Stomach (tissue), 19 donors: ENCODE data around the gene CLEC11A. TPM values are rescaled to one million over a fixed set of nuclear protein-coding genes. Genes with fewer than 3 reads are reported as not detected.

Source experiments
- DNase-seq, 2 donors: peaks; one replicate each; pipeline versions ENCODE4 v3.0.0 to v3.0.0-alpha.2; 2013 to 2019
- H3K27ac ChIP-seq, 5 donors: fragments of 200-600 bp in 4 of 5; sonication (generic) in 4 of 5; one replicate each; pipeline ENCODE4 v1.5.1; 2013 to 2019; ENCODE audit warnings: mild to moderate bottlenecking in 1 of 5, moderate library complexity in 1 of 5
- H3K27me3 ChIP-seq, 3 donors: fragments of 200-600 bp; sonication (generic); one replicate each; pipeline ENCODE4 v1.5.1; 2017 to 2019; ENCODE audit warnings: mixed run types in 1 of 3
- H3K36me3 ChIP-seq, 4 donors: fragments of 200-600 bp; sonication (generic); 1 replicate in 3 of 4; 2 replicates in 1 of 4; pipeline ENCODE4 v1.5.1; 2016 to 2019
- H3K4me1 ChIP-seq, 4 donors: fragments of 200-600 bp; sonication (generic); one replicate each; pipeline ENCODE4 v1.5.1; 2016 to 2019
- H3K4me3 ChIP-seq, 4 donors: fragments of 200-600 bp; sonication (generic) in 3 of 4; one replicate each; pipeline ENCODE4 v1.5.1; 2016 to 2019; ENCODE audit warnings: mild to moderate bottlenecking in 1 of 4
- H3K9me3 ChIP-seq, 4 donors: fragments of 200-600 bp; sonication (generic); one replicate each; pipeline ENCODE4 v1.5.1; 2016 to 2019
- EP300 ChIP-seq: sonication (generic); formaldehyde crosslinking; IDR thresholded peaks from one replicate; pipeline ENCODE4 v1.6.1; 2017; ENCODE audit warnings: antibody characterized with exemption
- POLR2A ChIP-seq, 4 donors: fragments of 450-650 bp; IDR thresholded peaks; one replicate each; pipeline ENCODE4 v1.6.1; 2016; ENCODE audit warnings: antibody characterized with exemption in 4 of 4, control low read depth in 2 of 4, mild to moderate bottlenecking in 1 of 4, moderate library complexity in 1 of 4
- POLR2AphosphoS5 ChIP-seq, 3 donors: sonication (generic); formaldehyde crosslinking; IDR thresholded peaks; one replicate each; pipeline ENCODE4 v1.6.1; 2016; ENCODE audit warnings: antibody characterized with exemption in 3 of 3
- WGBS, 5 donors: extraction: QIAGEN DNeasy Blood & Tissue Kit in 3 of 5; methylation state at CpG; one replicate each; pipeline versions ENCODE4 v1.1.5 to v1.1.7; 2013 to 2018; 5-methylcytosine and 5-hydroxymethylcytosine counted together
- intact Hi-C: fragments of 100-400 bp; cut with DNase I; formaldehyde crosslinking; loops from one replicate; pipeline ENCODE4 v1.15.1; 2023; ENCODE audit warnings: low total_unique reads
- long read RNA-seq, 10 donors: transcript quantifications; one replicate each; lab custom pipeline, GENCODE V29; 2026
- polyA plus RNA-seq, 3 donors: library from polyadenylated mRNA; stranded (reverse); fragments of 200-250 nt; gene quantifications; one replicate each; pipeline ENCODE4 v1.2.3, GENCODE V29; 2013
- total RNA-seq, 5 donors: library from RNA; depleted of rRNA; stranded (reverse); fragments of >200 nt; gene quantifications; one replicate each; pipeline versions ENCODE4 v1.1.0 to v1.2.3, GENCODE V29; 2014 to 2016
- TF ChIP-seq, protein P1 (sequence below), 7 experiments: fragments of 450-650 bp in 4 of 7; fragments of 200-600 bp in 3 of 7; sonication (generic) in 3 of 7; IDR thresholded peaks; one replicate each; pipeline ENCODE4 v1.5.1; 2016 to 2019; ENCODE audit warnings: antibody characterized with exemption in 7 of 7, control low read depth in 2 of 7, mild to moderate bottlenecking in 1 of 7
- donor health status: healthy with polysubstance abuse.
- donor health status: Bipolar disorder and iron deficiency.
- donor health status: healthy.

Gene CLEC11A
- total RNA-seq, result 10 to 100 TPM in 2 of 5 donors, 1 to 10 TPM in 1, under 1 TPM in 1, not detected in 1; 0.89 to 33.9 (median 12.2) TPM
- 1 to 10 TPM; 4.3 to 7.0 (median 6.9) TPM for polyA plus RNA-seq
- long read RNA-seq, donor 1, partial matches to known transcripts, result 0 of 2 reads
- long read RNA-seq, donor 1, other reads (novel, unspliced or antisense), result 0 of 2 reads
- long read RNA-seq, donor 2, transcript CLEC11A-201 (4 exons, 1,419 nt), result major isoform, 10 of 11 reads
- long read RNA-seq, donor 2, partial matches to known transcripts, result 0 of 11 reads
- long read RNA-seq, donor 2, other reads (novel, unspliced or antisense), result 0 of 11 reads
- long read RNA-seq, donor 3, transcript CLEC11A-201 (4 exons, 1,419 nt), result major isoform, 6 of 6 reads
- long read RNA-seq, donor 3, partial matches to known transcripts, result 0 of 6 reads
- long read RNA-seq, donor 3, other reads (novel, unspliced or antisense), result 0 of 6 reads
- long read RNA-seq, donor 4, partial matches to known transcripts, result 0 of 1 reads
- long read RNA-seq, donor 4, other reads (novel, unspliced or antisense), result 0 of 1 reads
- long read RNA-seq, donor 5, transcript CLEC11A-201 (4 exons, 1,419 nt), result major isoform, 19 of 19 reads
- long read RNA-seq, donor 5, partial matches to known transcripts, result 0 of 19 reads
- long read RNA-seq, donor 5, other reads (novel, unspliced or antisense), result 0 of 19 reads
- long read RNA-seq, donor 6, transcript CLEC11A-201 (4 exons, 1,419 nt), result major isoform, 27 of 34 reads
- long read RNA-seq, donor 6, partial matches to known transcripts, result 7 of 34 reads
- long read RNA-seq, donor 6, other reads (novel, unspliced or antisense), result 0 of 34 reads
- long read RNA-seq, donor 7, transcript CLEC11A-201 (4 exons, 1,419 nt), result major isoform, 19 of 19 reads
- long read RNA-seq, donor 7, partial matches to known transcripts, result 0 of 19 reads
- long read RNA-seq, donor 7, other reads (novel, unspliced or antisense), result 0 of 19 reads
- long read RNA-seq, donor 8, transcript CLEC11A-201 (4 exons, 1,419 nt), result major isoform, 7 of 15 reads
- long read RNA-seq, donor 8, partial matches to known transcripts, result 8 of 15 reads
- long read RNA-seq, donor 8, other reads (novel, unspliced or antisense), result 0 of 15 reads
- long read RNA-seq, donor 9, transcript CLEC11A-201 (4 exons, 1,419 nt), result major isoform, 5 of 5 reads
- long read RNA-seq, donor 9, partial matches to known transcripts, result 0 of 5 reads
- long read RNA-seq, donor 9, other reads (novel, unspliced or antisense), result 0 of 5 reads
- long read RNA-seq, donor 10, partial matches to known transcripts, result 0 of 4 reads
- long read RNA-seq, donor 10, other reads (novel, unspliced or antisense), result 0 of 4 reads

- Histone ChIP-seq H3K4me1 (peaks cover 25 to 58% (median 43%) of the 10 kb centered on the region in 4 donors), H3K27ac (peak within 1 kb of the TSS in 4 of 5 donors; percentile 46 to 70 (median 62)), H3K27me3 (peaks cover 9 to 93% (median 73%) of the 10 kb centered on the region in 3 donors), H3K9me3 (no peaks in the 10 kb centered on the region), H3K36me3 (no peaks in the 10 kb centered on the region), H3K4me3 (peak within 1 kb of the TSS; percentile 50 to 63 (median 62))
- WGBS, 5 donors, result 9 to 24% (median 20%) methylated on average over 15 of the region's 15 CpGs
- TF ChIP-seq, protein P1, sequence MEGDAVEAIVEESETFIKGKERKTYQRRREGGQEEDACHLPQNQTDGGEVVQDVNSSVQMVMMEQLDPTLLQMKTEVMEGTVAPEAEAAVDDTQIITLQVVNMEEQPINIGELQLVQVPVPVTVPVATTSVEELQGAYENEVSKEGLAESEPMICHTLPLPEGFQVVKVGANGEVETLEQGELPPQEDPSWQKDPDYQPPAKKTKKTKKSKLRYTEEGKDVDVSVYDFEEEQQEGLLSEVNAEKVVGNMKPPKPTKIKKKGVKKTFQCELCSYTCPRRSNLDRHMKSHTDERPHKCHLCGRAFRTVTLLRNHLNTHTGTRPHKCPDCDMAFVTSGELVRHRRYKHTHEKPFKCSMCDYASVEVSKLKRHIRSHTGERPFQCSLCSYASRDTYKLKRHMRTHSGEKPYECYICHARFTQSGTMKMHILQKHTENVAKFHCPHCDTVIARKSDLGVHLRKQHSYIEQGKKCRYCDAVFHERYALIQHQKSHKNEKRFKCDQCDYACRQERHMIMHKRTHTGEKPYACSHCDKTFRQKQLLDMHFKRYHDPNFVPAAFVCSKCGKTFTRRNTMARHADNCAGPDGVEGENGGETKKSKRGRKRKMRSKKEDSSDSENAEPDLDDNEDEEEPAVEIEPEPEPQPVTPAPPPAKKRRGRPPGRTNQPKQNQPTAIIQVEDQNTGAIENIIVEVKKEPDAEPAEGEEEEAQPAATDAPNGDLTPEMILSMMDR (IDR thresholded peaks at IDR 0.05), result no peak
- TF ChIP-seq POLR2AphosphoS5 (IDR thresholded peaks at IDR 0.05), result no peak
- no peak for TF ChIP-seq POLR2A (IDR thresholded peaks at IDR 0.05)
- no peak for TF ChIP-seq EP300
- intact Hi-C loops, result no loop called here
- peak in 1 of 2 donors; percentile 87 for DNase-seq
Measured at GRCh38 chr19:50723069-50723468, at the start of gene CLEC11A. CLEC11A (plus strand) TSS chr19:50723364; CDS start chr19:50723526, 162 bp downstream.

- DNase-seq, result no peak
- no peak overlapping the region for H3K4me3 ChIP-seq
- H3K4me1 ChIP-seq, result peaks cover 0 to 7% (median 3%) of the 10 kb centered on the region in 4 donors
- H3K27ac ChIP-seq, result no peak overlapping the region
- no peaks in the 10 kb centered on the region for H3K36me3 ChIP-seq
- intact Hi-C loops, result no loop called here
- H3K27me3 ChIP-seq, result peaks cover 0 to 93% (median 22%) of the 10 kb centered on the region in 3 donors
- TF ChIP-seq POLR2A (IDR thresholded peaks at IDR 0.05), result no peak
- TF ChIP-seq, protein P1 (IDR thresholded peaks at IDR 0.05), result no peak
- no peak for TF ChIP-seq POLR2AphosphoS5 (IDR thresholded peaks at IDR 0.05)
- no peak for TF ChIP-seq EP300
- WGBS, 5 donors, result 33 to 80% (median 69%) methylated on average over 1 of the region's 1 CpG
- H3K9me3 ChIP-seq, result peaks cover 0 to 10% (median 7%) of the 10 kb centered on the region in 4 donors
Measured at GRCh38 chr19:50676625-50677197, 46.5 kb upstream of the CLEC11A start.

DNA sequence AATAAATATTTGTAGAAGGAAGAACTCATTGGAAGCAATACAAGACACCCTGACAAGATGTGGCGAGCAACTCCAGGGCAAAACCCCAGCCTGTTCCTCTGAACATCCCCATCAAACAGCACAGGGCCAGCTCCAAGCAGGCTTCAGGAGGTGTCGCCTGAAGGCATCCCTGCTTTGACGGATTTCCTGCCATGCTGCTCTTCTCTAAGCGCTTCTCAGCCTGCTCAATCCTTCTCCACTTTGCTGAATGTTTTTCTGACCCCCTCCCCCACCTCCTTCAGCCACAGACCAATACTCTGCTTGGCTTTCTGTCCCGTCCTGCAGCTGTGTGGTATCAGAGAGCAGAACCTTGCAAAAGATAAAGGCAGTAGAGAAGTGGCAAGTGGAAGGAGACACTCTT, 45.5 kb upstream of the CLEC11A start:
- WGBS, 5 donors, result 39 to 49% (median 46%) methylated on average over 5 of the region's 5 CpGs
- H3K9me3 ChIP-seq, result peaks cover 0 to 10% (median 7%) of the 10 kb centered on the region in 4 donors
- TF ChIP-seq, protein P1 (IDR thresholded peaks at IDR 0.05), result no peak
- no peak for TF ChIP-seq EP300
- no peak for TF ChIP-seq POLR2A (IDR thresholded peaks at IDR 0.05)
- no peak for TF ChIP-seq POLR2AphosphoS5 (IDR thresholded peaks at IDR 0.05)
- H3K4me3 ChIP-seq, result no peak overlapping the region
- intact Hi-C loops, result no loop called here
- peaks cover 0 to 93% (median 19%) of the 10 kb centered on the region in 3 donors for H3K27me3 ChIP-seq
- no peak for DNase-seq
- H3K27ac ChIP-seq, result no peak overlapping the region
- no peaks in the 10 kb centered on the region for H3K36me3 ChIP-seq
- peaks cover 0 to 7% (median 3%) of the 10 kb centered on the region in 4 donors for H3K4me1 ChIP-seq
